MM.1S (cell line): ENCODE data around the gene GLI1.

Source experiments
- EZH2 ChIP-seq: fragments of 300-600 bp; sonication (generic); optimal IDR thresholded peaks from 2 replicates; pipeline ENCODE3; 2017; ENCODE audit warnings: low read depth, mild to moderate bottlenecking, antibody characterized with exemption, low read length, mixed read lengths
- TF ChIP-seq, protein P1 (sequence below): fragments of 300-600 bp; sonication (generic); IDR thresholded peaks from 2 replicates; pipeline ENCODE4 v1.5.1; 2016; ENCODE audit warnings: antibody characterized with exemption, low read length, mixed read lengths

DNA sequence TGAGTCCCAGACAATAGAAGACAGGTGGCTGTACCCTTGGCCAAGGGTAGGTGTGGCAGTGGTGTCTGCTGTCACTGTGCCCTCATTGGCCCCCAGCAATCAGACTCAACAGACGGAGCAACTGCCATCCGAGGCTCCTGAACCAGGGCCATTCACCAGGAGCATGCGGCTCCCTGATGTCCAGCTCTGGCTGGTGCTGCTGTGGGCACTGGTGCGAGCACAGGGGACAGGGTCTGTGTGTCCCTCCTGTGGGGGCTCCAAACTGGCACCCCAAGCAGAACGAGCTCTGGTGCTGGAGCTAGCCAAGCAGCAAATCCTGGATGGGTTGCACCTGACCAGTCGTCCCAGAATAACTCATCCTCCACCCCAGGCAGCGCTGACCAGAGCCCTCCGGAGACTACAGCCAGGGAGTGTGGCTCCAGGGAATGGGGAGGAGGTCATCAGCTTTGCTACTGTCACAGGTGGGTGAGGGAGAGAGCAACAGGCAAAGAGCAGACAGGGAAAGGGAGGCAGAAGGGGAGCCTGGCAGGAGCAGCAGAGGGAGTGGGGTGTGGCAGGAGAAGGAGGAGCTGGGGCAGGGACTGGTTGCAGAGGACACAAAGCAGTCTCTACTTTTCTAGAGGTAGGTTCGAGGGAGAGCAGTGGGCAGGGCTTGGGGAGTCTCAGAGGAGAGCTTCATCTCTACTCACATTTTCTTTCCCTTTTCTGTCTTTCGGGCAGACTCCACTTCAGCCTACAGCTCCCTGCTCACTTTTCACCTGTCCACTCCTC, 4.0 kb upstream of the GLI1 start:
- TF ChIP-seq, protein P1, sequence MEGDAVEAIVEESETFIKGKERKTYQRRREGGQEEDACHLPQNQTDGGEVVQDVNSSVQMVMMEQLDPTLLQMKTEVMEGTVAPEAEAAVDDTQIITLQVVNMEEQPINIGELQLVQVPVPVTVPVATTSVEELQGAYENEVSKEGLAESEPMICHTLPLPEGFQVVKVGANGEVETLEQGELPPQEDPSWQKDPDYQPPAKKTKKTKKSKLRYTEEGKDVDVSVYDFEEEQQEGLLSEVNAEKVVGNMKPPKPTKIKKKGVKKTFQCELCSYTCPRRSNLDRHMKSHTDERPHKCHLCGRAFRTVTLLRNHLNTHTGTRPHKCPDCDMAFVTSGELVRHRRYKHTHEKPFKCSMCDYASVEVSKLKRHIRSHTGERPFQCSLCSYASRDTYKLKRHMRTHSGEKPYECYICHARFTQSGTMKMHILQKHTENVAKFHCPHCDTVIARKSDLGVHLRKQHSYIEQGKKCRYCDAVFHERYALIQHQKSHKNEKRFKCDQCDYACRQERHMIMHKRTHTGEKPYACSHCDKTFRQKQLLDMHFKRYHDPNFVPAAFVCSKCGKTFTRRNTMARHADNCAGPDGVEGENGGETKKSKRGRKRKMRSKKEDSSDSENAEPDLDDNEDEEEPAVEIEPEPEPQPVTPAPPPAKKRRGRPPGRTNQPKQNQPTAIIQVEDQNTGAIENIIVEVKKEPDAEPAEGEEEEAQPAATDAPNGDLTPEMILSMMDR = no peak
- no peak for TF ChIP-seq EZH2
